ENCODE measurements around the gene FLNA.

DNA sequence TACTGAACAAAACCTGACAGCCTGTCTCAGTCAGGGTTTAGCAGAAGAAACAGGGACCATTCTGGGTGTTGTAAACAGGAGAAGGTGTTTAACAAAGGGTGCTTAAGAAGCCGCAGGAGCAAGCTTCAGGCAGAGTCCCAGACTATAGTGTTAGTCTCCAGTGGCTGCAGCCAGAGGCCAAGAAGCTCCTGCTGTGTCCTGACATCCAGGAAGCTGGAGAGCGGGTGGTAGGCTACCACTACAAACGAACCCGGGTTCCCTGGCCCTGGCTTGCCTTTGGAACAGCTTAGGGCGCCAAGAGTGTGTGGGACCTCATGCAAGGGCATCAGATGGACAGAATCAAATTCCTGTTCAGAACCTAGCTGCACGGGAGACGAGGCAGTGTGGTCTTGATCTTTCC is 50.9 kb downstream of the FLNA start:
- TF ChIP-seq EZH2 (conservative IDR thresholded peaks at IDR 0.05; ENCODE audit: low read depth, low read length) (no peak), DR1 (CRISPR knock-in tag; IDR thresholded peaks at IDR 0.05) (no peak), HNRNPLL (IDR thresholded peaks at IDR 0.05; ENCODE audit: low read depth, low read length, poor library complexity, severe bottlenecking) (no peak), SIN3A (IDR thresholded peaks at IDR 0.05; ENCODE audit: borderline replicate concordance, low read depth, low read length) (no peak), NCOR1 (IDR thresholded peaks at IDR 0.05; ENCODE audit: borderline replicate concordance, low read length) (no peak), ZNF383 (CRISPR knock-in tag; IDR thresholded peaks at IDR 0.05; ENCODE audit: borderline replicate concordance) (no peak), SSRP1 (CRISPR knock-in tag; IDR thresholded peaks at IDR 0.05) (no peak), ZNF431 (CRISPR knock-in tag; IDR thresholded peaks at IDR 0.05; ENCODE audit: borderline replicate concordance, low read depth) (no peak), ETV6 (CRISPR knock-in tag; conservative IDR thresholded peaks at IDR 0.05) (no peak)
- TF ChIP-seq, protein P1, sequence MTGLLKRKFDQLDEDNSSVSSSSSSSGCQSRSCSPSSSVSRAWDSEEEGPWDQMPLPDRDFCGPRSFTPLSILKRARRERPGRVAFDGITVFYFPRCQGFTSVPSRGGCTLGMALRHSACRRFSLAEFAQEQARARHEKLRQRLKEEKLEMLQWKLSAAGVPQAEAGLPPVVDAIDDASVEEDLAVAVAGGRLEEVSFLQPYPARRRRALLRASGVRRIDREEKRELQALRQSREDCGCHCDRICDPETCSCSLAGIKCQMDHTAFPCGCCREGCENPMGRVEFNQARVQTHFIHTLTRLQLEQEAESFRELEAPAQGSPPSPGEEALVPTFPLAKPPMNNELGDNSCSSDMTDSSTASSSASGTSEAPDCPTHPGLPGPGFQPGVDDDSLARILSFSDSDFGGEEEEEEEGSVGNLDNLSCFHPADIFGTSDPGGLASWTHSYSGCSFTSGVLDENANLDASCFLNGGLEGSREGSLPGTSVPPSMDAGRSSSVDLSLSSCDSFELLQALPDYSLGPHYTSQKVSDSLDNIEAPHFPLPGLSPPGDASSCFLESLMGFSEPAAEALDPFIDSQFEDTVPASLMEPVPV (CRISPR knock-in tag; IDR thresholded peaks at IDR 0.05), result no peak
- TF ChIP-seq, protein P2, sequence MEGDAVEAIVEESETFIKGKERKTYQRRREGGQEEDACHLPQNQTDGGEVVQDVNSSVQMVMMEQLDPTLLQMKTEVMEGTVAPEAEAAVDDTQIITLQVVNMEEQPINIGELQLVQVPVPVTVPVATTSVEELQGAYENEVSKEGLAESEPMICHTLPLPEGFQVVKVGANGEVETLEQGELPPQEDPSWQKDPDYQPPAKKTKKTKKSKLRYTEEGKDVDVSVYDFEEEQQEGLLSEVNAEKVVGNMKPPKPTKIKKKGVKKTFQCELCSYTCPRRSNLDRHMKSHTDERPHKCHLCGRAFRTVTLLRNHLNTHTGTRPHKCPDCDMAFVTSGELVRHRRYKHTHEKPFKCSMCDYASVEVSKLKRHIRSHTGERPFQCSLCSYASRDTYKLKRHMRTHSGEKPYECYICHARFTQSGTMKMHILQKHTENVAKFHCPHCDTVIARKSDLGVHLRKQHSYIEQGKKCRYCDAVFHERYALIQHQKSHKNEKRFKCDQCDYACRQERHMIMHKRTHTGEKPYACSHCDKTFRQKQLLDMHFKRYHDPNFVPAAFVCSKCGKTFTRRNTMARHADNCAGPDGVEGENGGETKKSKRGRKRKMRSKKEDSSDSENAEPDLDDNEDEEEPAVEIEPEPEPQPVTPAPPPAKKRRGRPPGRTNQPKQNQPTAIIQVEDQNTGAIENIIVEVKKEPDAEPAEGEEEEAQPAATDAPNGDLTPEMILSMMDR (CRISPR knock-in tag; IDR thresholded peaks at IDR 0.05), result no peak
- TF ChIP-seq, protein P3, sequence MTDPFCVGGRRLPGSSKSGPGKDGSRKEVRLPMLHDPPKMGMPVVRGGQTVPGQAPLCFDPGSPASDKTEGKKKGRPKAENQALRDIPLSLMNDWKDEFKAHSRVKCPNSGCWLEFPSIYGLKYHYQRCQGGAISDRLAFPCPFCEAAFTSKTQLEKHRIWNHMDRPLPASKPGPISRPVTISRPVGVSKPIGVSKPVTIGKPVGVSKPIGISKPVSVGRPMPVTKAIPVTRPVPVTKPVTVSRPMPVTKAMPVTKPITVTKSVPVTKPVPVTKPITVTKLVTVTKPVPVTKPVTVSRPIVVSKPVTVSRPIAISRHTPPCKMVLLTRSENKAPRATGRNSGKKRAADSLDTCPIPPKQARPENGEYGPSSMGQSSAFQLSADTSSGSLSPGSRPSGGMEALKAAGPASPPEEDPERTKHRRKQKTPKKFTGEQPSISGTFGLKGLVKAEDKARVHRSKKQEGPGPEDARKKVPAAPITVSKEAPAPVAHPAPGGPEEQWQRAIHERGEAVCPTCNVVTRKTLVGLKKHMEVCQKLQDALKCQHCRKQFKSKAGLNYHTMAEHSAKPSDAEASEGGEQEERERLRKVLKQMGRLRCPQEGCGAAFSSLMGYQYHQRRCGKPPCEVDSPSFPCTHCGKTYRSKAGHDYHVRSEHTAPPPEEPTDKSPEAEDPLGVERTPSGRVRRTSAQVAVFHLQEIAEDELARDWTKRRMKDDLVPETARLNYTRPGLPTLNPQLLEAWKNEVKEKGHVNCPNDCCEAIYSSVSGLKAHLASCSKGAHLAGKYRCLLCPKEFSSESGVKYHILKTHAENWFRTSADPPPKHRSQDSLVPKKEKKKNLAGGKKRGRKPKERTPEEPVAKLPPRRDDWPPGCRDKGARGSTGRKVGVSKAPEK (CRISPR knock-in tag; IDR thresholded peaks at IDR 0.05; ENCODE audit: borderline replicate concordance), result no peak
- TF ChIP-seq, protein P4, sequence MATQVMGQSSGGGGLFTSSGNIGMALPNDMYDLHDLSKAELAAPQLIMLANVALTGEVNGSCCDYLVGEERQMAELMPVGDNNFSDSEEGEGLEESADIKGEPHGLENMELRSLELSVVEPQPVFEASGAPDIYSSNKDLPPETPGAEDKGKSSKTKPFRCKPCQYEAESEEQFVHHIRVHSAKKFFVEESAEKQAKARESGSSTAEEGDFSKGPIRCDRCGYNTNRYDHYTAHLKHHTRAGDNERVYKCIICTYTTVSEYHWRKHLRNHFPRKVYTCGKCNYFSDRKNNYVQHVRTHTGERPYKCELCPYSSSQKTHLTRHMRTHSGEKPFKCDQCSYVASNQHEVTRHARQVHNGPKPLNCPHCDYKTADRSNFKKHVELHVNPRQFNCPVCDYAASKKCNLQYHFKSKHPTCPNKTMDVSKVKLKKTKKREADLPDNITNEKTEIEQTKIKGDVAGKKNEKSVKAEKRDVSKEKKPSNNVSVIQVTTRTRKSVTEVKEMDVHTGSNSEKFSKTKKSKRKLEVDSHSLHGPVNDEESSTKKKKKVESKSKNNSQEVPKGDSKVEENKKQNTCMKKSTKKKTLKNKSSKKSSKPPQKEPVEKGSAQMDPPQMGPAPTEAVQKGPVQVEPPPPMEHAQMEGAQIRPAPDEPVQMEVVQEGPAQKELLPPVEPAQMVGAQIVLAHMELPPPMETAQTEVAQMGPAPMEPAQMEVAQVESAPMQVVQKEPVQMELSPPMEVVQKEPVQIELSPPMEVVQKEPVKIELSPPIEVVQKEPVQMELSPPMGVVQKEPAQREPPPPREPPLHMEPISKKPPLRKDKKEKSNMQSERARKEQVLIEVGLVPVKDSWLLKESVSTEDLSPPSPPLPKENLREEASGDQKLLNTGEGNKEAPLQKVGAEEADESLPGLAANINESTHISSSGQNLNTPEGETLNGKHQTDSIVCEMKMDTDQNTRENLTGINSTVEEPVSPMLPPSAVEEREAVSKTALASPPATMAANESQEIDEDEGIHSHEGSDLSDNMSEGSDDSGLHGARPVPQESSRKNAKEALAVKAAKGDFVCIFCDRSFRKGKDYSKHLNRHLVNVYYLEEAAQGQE (IDR thresholded peaks at IDR 0.05; ENCODE audit: borderline replicate concordance in 1 of 2, low read depth in 1 of 2, low read length in 2 of 2), result no peak
- TF ChIP-seq, protein P5, sequence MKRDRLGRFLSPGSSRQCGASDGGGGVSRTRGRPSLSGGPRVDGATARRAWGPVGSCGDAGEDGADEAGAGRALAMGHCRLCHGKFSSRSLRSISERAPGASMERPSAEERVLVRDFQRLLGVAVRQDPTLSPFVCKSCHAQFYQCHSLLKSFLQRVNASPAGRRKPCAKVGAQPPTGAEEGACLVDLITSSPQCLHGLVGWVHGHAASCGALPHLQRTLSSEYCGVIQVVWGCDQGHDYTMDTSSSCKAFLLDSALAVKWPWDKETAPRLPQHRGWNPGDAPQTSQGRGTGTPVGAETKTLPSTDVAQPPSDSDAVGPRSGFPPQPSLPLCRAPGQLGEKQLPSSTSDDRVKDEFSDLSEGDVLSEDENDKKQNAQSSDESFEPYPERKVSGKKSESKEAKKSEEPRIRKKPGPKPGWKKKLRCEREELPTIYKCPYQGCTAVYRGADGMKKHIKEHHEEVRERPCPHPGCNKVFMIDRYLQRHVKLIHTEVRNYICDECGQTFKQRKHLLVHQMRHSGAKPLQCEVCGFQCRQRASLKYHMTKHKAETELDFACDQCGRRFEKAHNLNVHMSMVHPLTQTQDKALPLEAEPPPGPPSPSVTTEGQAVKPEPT (CRISPR knock-in tag; IDR thresholded peaks at IDR 0.05; ENCODE audit: low read depth), result no peak

Data from HepG2 (cell line).